ENCODE data around the gene SAP30BP. TPM values are rescaled to one million over a fixed set of nuclear protein-coding genes. Genes with fewer than 3 reads are reported as not detected.

The SAP30BP gene
- total and polyA plus RNA-seq, 2 experiments from 2014 or later, result 44.9 to 97.9 TPM

- TF ChIP-seq ZNF114 (CRISPR knock-in tag; IDR thresholded peaks at IDR 0.05), result no peak
- no peak for TF ChIP-seq EZH2 (IDR thresholded peaks at IDR 0.05; ENCODE audit: low read depth, unreplicated experiment)
- no peak for TF ChIP-seq CTCF (conservative IDR thresholded peaks at IDR 0.05; ENCODE audit: low read depth in 2 of 2)
- TF ChIP-seq REST (IDR thresholded peaks at IDR 0.05; ENCODE audit: unreplicated experiment), result no peak
- no peak for TF ChIP-seq POLR2AphosphoS5 (IDR thresholded peaks at IDR 0.05; ENCODE audit: low read depth)
- no peak for TF ChIP-seq EZH2phosphoT487 (IDR thresholded peaks at IDR 0.05; ENCODE audit: unreplicated experiment)
- no peak for TF ChIP-seq STAT1 (IDR thresholded peaks at IDR 0.05; ENCODE audit: unreplicated experiment)
- no peak for TF ChIP-seq JUNB (IDR thresholded peaks at IDR 0.05; ENCODE audit: unreplicated experiment)
These were observed 57.2 kb downstream of the SAP30BP start (continued) for GRCh38 chr17:75724016-75725003.

DNA sequence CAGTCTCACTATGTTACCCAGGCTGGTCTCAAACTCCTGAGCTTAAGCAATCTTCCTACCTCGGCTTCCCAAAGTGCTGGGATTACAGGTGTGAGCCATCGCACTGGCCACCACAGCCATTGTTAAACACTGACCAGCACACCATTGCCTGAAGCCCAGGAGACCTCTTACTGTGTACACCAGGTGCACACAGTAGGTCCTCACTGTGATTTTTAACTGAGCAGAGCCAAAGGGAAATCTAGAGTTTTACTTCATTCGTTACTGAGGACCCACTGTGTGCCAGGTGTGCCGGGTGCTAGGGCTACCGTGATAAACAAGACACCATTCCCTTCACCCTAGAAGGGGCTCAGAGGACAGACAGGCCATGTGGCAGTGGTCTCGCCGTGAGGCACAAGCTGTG lies 58.4 kb downstream of the SAP30BP start:
- Mint-ChIP-seq H3K9me3 (no peaks in the 10 kb centered on the region), H3K4me1 (peaks cover 1% of the 10 kb centered on the region; the same call in 2 of the 3 replicates), H3K27ac (no peak overlapping the region), H3K36me3 (ENCODE audit: low read depth) (no peaks in the 10 kb centered on the region), H3K4me3 (no peak overlapping the region), H3K27me3 (ENCODE audit: insufficient read depth, low read depth, poor library complexity) (peaks cover 16% of the 10 kb centered on the region)
- Histone ChIP-seq H3K36me3 (ENCODE audit: insufficient read depth) (no peaks in the 10 kb centered on the region), H3K27ac (ENCODE audit: low read depth) (no peak overlapping the region), H3K27me3 (ENCODE audit: insufficient read depth) (peaks cover 4% of the 10 kb centered on the region; the same call in 1 of the 2 replicates), H3F3A (replicated peaks; ENCODE audit: low read depth) (peaks cover 12% of the 10 kb centered on the region; the same call in 1 of the 2 replicates), H3K4me3 (no peak overlapping the region), H2AFZ (no peak overlapping the region), H4K20me1 (replicated peaks; ENCODE audit: insufficient read depth) (no peaks in the 10 kb centered on the region), H3K4me2 (no peak overlapping the region), H3K4me1 (ENCODE audit: insufficient read depth) (no peaks in the 10 kb centered on the region; the same call in 1 of the 2 replicates), H3K9me2 (ENCODE audit: insufficient read depth) (no peaks in the 10 kb centered on the region), H3K79me2 (replicated peaks; ENCODE audit: insufficient read depth) (no peaks in the 10 kb centered on the region)
- no peak for DNase-seq (ENCODE audit: low spot score)
- no peak for ATAC-seq
- TF ChIP-seq ZNF331 (CRISPR knock-in tag; IDR thresholded peaks at IDR 0.05; ENCODE audit: low read depth) (no peak), EZH2 (IDR thresholded peaks at IDR 0.05; ENCODE audit: low read depth, unreplicated experiment) (no peak), ZNF114 (CRISPR knock-in tag; IDR thresholded peaks at IDR 0.05) (no peak)

Data from GM23338 (cell line).